Choroid plexus epithelial cell (primary cell): ENCODE data around the gene KRT3.
"Not testable (repeated sequence)": the region's sequence is repeated elsewhere in the genome, so short reads cannot be mapped to it uniquely, and the experiment has no call there.

Source experiments
- DNase-seq: peaks from one replicate; pipeline ENCODE4 v3.0.0-alpha.2; 2010; ENCODE audit warnings: low read depth
- H3K4me3 ChIP-seq: 2 replicates; pipeline ENCODE4 v1.5.1; 2011; ENCODE audit warnings: low read depth, mild to moderate bottlenecking, control low read depth, low read length, moderate library complexity
- CTCF ChIP-seq: conservative IDR thresholded peaks from 2 replicates; pipeline ENCODE4 v1.5.1; 2011; ENCODE audit warnings: low read depth, mild to moderate bottlenecking, control low read depth, inconsistent platforms, low read length, moderate library complexity

Gene KRT3

GRCh38 chr12:52763991-52764390 lies 31.9 kb downstream of the KRT3 start:
- no peak for TF ChIP-seq CTCF
- no peak overlapping the region for H3K4me3 ChIP-seq

GRCh38 chr12:52763036-52763659 lies 32.8 kb downstream of the KRT3 start:
- H3K4me3 ChIP-seq: no peak overlapping the region
- TF ChIP-seq CTCF: no peak
- DNase-seq: no peak

More at GRCh38 chr12:52763991-52764390, 31.9 kb downstream of the KRT3 start:
- no peak for DNase-seq

- DNase-seq: no peak
- no peak overlapping the region for H3K4me3 ChIP-seq
- no peak for TF ChIP-seq CTCF
Observed at GRCh38 chr12:52761802-52762201, 34.1 kb downstream of the KRT3 start.

GRCh38 chr12:52761218-52761617 lies 34.7 kb downstream of the KRT3 start:
- not testable (repeated sequence) for DNase-seq, H3K4me3 ChIP-seq

- DNase-seq: no peak
- no peak for TF ChIP-seq CTCF
Observed at GRCh38 chr12:52760623-52761022, 35.3 kb downstream of the KRT3 start.

GRCh38 chr12:52759695-52760094 lies 36.2 kb downstream of the KRT3 start:
- no peak overlapping the region for H3K4me3 ChIP-seq
- TF ChIP-seq CTCF: no peak
- no peak for DNase-seq

More at GRCh38 chr12:52760623-52761022, 35.3 kb downstream of the KRT3 start:
- H3K4me3 ChIP-seq: no peak overlapping the region

GRCh38 chr12:52759218-52759617 lies 36.7 kb downstream of the KRT3 start:
- DNase-seq: no peak
- H3K4me3 ChIP-seq: no peak overlapping the region
- TF ChIP-seq CTCF: no peak
